ENCODE measurements around the gene OAF.

Gene OAF

GRCh38 chr11:120205596-120206161 is 5.2 kb upstream of the OAF start:
- no peak for DNase-seq

GRCh38 chr11:120207512-120207911 is 3.3 kb upstream of the OAF start:
- DNase-seq, result no peak

- DNase-seq, result no peak
These were observed 2.8 kb upstream of the OAF start for GRCh38 chr11:120208001-120208441.

- no peak for DNase-seq
These were observed 2.1 kb upstream of the OAF start for GRCh38 chr11:120208777-120209176.

GRCh38 chr11:120209746-120210625 is 846 bp upstream of the OAF start:
- DNase-seq, result no peak

- no peak for DNase-seq
These were observed 858 bp downstream of the OAF start for GRCh38 chr11:120211522-120212258.

GRCh38 chr11:120212259-120212878 is 1.5 kb downstream of the OAF start:
- DNase-seq, result no peak

- DNase-seq, result no peak
These were observed 2.1 kb downstream of the OAF start for GRCh38 chr11:120212926-120213325.

GRCh38 chr11:120214581-120214980 is 3.7 kb downstream of the OAF start:
- DNase-seq, result no peak

- no peak for DNase-seq
These were observed 4.8 kb downstream of the OAF start for GRCh38 chr11:120215634-120216033.

- no peak for DNase-seq
These were observed 5.7 kb downstream of the OAF start for GRCh38 chr11:120216426-120217102.

GRCh38 chr11:120217526-120217925 is 6.7 kb downstream of the OAF start:
- no peak for DNase-seq

- DNase-seq, result no peak
These were observed 7.3 kb downstream of the OAF start for GRCh38 chr11:120217941-120218694.

- no peak for DNase-seq
These were observed 7.8 kb downstream of the OAF start for GRCh38 chr11:120218695-120219033.

GRCh38 chr11:120219232-120219937 is 8.6 kb downstream of the OAF start:
- DNase-seq, result no peak

- DNase-seq, result no peak
These were observed 9.3 kb downstream of the OAF start for GRCh38 chr11:120219938-120220746.

- no peak for DNase-seq
These were observed 9.9 kb downstream of the OAF start for GRCh38 chr11:120220747-120221037.

- no peak for DNase-seq
These were observed 10.4 kb downstream of the OAF start for GRCh38 chr11:120221115-120221752.

GRCh38 chr11:120222916-120223315 is 12.1 kb downstream of the OAF start:
- DNase-seq, result peak; percentile 48

- no peak for DNase-seq
These were observed 13.0 kb downstream of the OAF start for GRCh38 chr11:120223793-120224192.
